ENCODE measurements around the gene KSR2. TPM values are rescaled to one million over a fixed set of nuclear protein-coding genes. Genes with fewer than 3 reads are reported as not detected.

KSR2 gene
- total RNA-seq, 2 experiments from 2014 or later: 0.14 to 0.16 TPM

- Mint-ChIP-seq H3K27ac (no peak overlapping the region), H3K27me3 (peaks cover 4% of the 10 kb centered on the region), H3K4me3 (no peak overlapping the region), H3K4me1 (no peaks in the 10 kb centered on the region), H3K9me3 (ENCODE audit: low read depth) (no peaks in the 10 kb centered on the region), H3K36me3 (ENCODE audit: low read depth) (no peaks in the 10 kb centered on the region)
- ATAC-seq (no peak), DNase-seq (no peak)
- intact Hi-C loops (cut with DNase I, micrococcal nuclease): no loop called here
- POLR2A ChIA-PET: no interaction called here
- CTCF ChIA-PET: interaction anchor here (0.6 to 0.8 kb wide), 2 partner anchors 25 to 350 kb away, joined by 3 read pairs; no protein-coding TSS in a partner anchor
These were observed 405.8 kb downstream of the KSR2 start for GRCh38 chr12:117563007-117563406.

GRCh38 chr12:117561990-117562389 lies 406.8 kb downstream of the KSR2 start:
- no peak overlapping the region for H3K4me3 Mint-ChIP-seq
- ChIA-PET POLR2A (no interaction called here), CTCF (interaction anchor here (0.8 kb wide), 1 partner anchor 349 kb away, joined by 3 read pairs; no protein-coding TSS in a partner anchor)
- no peaks in the 10 kb centered on the region for H3K4me1 Mint-ChIP-seq
- H3K27ac Mint-ChIP-seq: no peak overlapping the region
- DNase-seq (no peak), ATAC-seq (no peak)
- intact Hi-C loops (cut with DNase I, micrococcal nuclease): no loop called here
- peaks cover 2% of the 10 kb centered on the region for H3K27me3 Mint-ChIP-seq
- no peaks in the 10 kb centered on the region for H3K36me3 Mint-ChIP-seq (ENCODE audit: low read depth)
- H3K9me3 Mint-ChIP-seq (ENCODE audit: low read depth): no peaks in the 10 kb centered on the region

GRCh38 chr12:117559978-117560377 lies 408.8 kb downstream of the KSR2 start:
- no peak for ATAC-seq
- H3K27ac Mint-ChIP-seq: no peak overlapping the region
- DNase-seq: no peak
- no peaks in the 10 kb centered on the region for H3K4me1 Mint-ChIP-seq
- CTCF ChIA-PET: no interaction called here
- H3K36me3 Mint-ChIP-seq (ENCODE audit: low read depth): no peaks in the 10 kb centered on the region
- no peaks in the 10 kb centered on the region for H3K27me3 Mint-ChIP-seq
- intact Hi-C loops (cut with DNase I, micrococcal nuclease): no loop called here
- H3K9me3 Mint-ChIP-seq (ENCODE audit: low read depth): no peaks in the 10 kb centered on the region
- H3K4me3 Mint-ChIP-seq: no peak overlapping the region
- POLR2A ChIA-PET: no interaction called here

- Mint-ChIP-seq H3K27me3 (no peaks in the 10 kb centered on the region), H3K4me1 (no peaks in the 10 kb centered on the region), H3K27ac (no peak overlapping the region), H3K36me3 (ENCODE audit: low read depth) (no peaks in the 10 kb centered on the region), H3K9me3 (ENCODE audit: low read depth) (peaks cover 9% of the 10 kb centered on the region), H3K4me3 (no peak overlapping the region)
- intact Hi-C loops (cut with DNase I, micrococcal nuclease): no loop called here
- ChIA-PET POLR2A (no interaction called here), CTCF (no interaction called here)
- no peak for DNase-seq
- no peak for ATAC-seq
These were observed 412.9 kb downstream of the KSR2 start for GRCh38 chr12:117555889-117556288.

DNA sequence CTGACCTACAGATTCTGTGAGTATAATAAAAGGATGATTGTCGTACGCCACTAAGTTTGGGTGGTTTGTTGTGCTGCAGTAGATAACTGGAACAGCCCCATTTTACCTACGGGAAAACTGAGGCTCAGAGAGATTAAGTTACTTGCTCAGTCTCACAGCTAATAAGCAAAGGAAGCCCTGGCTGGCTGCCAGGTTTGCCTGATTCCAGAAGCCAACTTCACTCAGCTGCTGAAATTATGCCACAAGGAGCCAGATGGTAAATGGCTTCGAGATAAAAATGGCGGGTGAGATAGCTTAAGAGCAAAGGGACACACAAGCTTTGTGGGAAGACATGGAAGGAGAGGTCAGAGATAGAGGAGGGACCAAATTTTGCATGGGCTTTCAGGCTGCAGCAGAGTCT lies 415.8 kb downstream of the KSR2 start:
- Mint-ChIP-seq H3K36me3 (ENCODE audit: low read depth) (no peaks in the 10 kb centered on the region), H3K9me3 (ENCODE audit: low read depth) (peaks cover 9% of the 10 kb centered on the region), H3K4me3 (no peak overlapping the region), H3K4me1 (no peaks in the 10 kb centered on the region), H3K27me3 (no peaks in the 10 kb centered on the region), H3K27ac (no peak overlapping the region)
- ATAC-seq: no peak
- intact Hi-C loops (cut with DNase I, micrococcal nuclease): no loop called here
- CTCF ChIA-PET: no interaction called here
- POLR2A ChIA-PET: no interaction called here
- no peak for DNase-seq

DNA sequence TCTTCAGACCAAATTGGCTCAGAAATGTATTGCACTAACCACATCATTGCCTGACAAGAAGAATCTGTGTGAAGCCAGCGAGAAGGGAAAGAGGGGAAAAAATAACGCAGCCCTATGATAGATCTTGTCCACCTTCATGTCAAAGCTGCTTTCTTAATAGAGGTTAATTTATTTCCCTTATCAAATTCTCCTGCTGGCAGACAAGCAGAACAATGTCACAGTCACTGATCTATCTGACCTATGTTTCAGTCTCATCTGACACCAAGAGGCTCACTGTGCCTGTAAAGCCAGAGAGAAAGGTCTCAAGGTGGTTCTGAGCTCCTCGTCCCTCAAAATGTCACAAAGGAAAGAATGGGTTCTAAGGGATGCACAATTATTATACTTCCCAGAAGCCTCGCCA lies 417.1 kb downstream of the KSR2 start:
- Mint-ChIP-seq H3K36me3 (ENCODE audit: low read depth) (no peaks in the 10 kb centered on the region), H3K4me1 (no peaks in the 10 kb centered on the region), H3K4me3 (no peak overlapping the region), H3K9me3 (ENCODE audit: low read depth) (peaks cover 9% of the 10 kb centered on the region), H3K27me3 (no peaks in the 10 kb centered on the region), H3K27ac (no peak overlapping the region)
- intact Hi-C loops (cut with DNase I, micrococcal nuclease): no loop called here
- CTCF ChIA-PET: interaction anchor here (1.0 kb wide), 1 partner anchor 35 kb away, joined by 3 read pairs; no protein-coding TSS in a partner anchor
- POLR2A ChIA-PET: no interaction called here
- DNase-seq (no peak), ATAC-seq (no peak)

- Mint-ChIP-seq H3K4me3 (no peak overlapping the region), H3K27me3 (no peaks in the 10 kb centered on the region), H3K9me3 (ENCODE audit: low read depth) (peaks cover 7% of the 10 kb centered on the region), H3K36me3 (ENCODE audit: low read depth) (no peaks in the 10 kb centered on the region), H3K4me1 (no peaks in the 10 kb centered on the region), H3K27ac (no peak overlapping the region)
- no peak for ATAC-seq
- CTCF ChIA-PET: interaction anchor here (0.9 kb wide), 1 partner anchor 9 kb away, joined by 3 read pairs; no protein-coding TSS in a partner anchor
- DNase-seq: no peak
- POLR2A ChIA-PET: no interaction called here
- intact Hi-C loops (cut with DNase I, micrococcal nuclease): no loop called here
These were observed 421.6 kb downstream of the KSR2 start for GRCh38 chr12:117547209-117547608.

- Mint-ChIP-seq H3K4me1 (no peaks in the 10 kb centered on the region), H3K9me3 (ENCODE audit: low read depth) (peaks cover 7% of the 10 kb centered on the region), H3K27me3 (no peaks in the 10 kb centered on the region), H3K4me3 (no peak overlapping the region), H3K36me3 (ENCODE audit: low read depth) (no peaks in the 10 kb centered on the region), H3K27ac (no peak overlapping the region)
- ChIA-PET CTCF (no interaction called here), POLR2A (no interaction called here)
- no peak for ATAC-seq
- intact Hi-C loops (cut with DNase I, micrococcal nuclease): no loop called here
- no peak for DNase-seq
These were observed 423.6 kb downstream of the KSR2 start for GRCh38 chr12:117545216-117545615.

DNA sequence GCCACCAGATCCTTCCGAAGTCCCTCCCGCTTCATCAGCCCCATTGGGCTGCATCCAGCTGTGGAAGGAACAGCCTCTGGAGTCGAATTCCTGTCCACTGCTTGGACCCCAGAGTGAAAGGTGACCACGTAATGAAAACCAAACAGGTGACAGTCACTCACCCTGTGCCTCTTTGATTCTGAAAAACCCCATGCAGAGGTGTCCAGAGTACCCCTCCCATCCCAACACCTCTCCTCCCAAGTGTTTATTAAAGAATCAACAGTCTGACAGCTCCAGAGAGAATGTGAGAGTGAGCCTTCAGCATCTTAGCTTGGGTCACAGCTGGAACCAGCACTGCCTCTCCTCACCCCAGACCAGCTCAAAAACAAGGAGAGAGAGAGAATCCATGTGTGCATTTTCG lies 428.8 kb downstream of the KSR2 start:
- POLR2A ChIA-PET: no interaction called here
- no peak overlapping the region for H3K27ac Mint-ChIP-seq
- no peaks in the 10 kb centered on the region for H3K4me1 Mint-ChIP-seq
- H3K9me3 Mint-ChIP-seq (ENCODE audit: low read depth): no peaks in the 10 kb centered on the region
- H3K4me3 Mint-ChIP-seq: no peak overlapping the region
- ATAC-seq: no peak
- H3K27me3 Mint-ChIP-seq: no peaks in the 10 kb centered on the region
- CTCF ChIA-PET: no interaction called here
- intact Hi-C loops (cut with DNase I, micrococcal nuclease): no loop called here
- no peaks in the 10 kb centered on the region for H3K36me3 Mint-ChIP-seq (ENCODE audit: low read depth)
- DNase-seq: no peak

DNA sequence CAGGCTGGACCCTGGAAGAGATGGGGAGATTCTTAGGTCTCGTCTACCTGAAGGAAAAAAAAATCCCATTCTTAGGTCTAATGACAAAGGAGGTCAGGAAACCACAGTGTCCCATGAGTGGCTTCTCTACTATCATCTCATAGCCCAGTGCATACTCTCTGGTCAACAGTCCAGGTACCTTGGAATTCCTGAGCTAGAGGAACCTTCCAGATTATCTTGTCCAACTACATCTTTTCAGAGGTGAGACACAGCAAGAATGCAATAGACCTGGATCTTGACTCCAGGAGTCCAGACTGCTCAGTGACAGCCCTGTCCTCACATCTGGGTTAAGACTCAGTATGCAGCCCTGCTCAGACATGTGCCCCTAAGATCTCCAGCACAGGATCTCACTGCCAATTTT lies 429.9 kb downstream of the KSR2 start:
- H3K4me3 Mint-ChIP-seq: no peak overlapping the region
- ATAC-seq: no peak

GRCh38 chr12:117538032-117538690 lies 430.6 kb downstream of the KSR2 start:
- H3K27me3 Mint-ChIP-seq: no peaks in the 10 kb centered on the region
- POLR2A ChIA-PET: no interaction called here
- CTCF ChIA-PET: interaction anchor here (0.7 to 1.0 kb wide), 2 partner anchors 9 to 50 kb away, joined by 3 read pairs; no protein-coding TSS in a partner anchor
- H3K27ac Mint-ChIP-seq: no peak overlapping the region
- no peak overlapping the region for H3K4me3 Mint-ChIP-seq
- H3K4me1 Mint-ChIP-seq: no peaks in the 10 kb centered on the region
- H3K9me3 Mint-ChIP-seq (ENCODE audit: low read depth): no peaks in the 10 kb centered on the region
- ATAC-seq (no peak), DNase-seq (no peak)
- intact Hi-C loops (cut with DNase I, micrococcal nuclease): no loop called here
- no peaks in the 10 kb centered on the region for H3K36me3 Mint-ChIP-seq (ENCODE audit: low read depth)

More for the DNA sequence above, 429.9 kb downstream of the KSR2 start:
- ChIA-PET CTCF (interaction anchor here (0.7 to 1.0 kb wide), 3 partner anchors 9 to 144 kb away, joined by 3 read pairs; no protein-coding TSS in a partner anchor), POLR2A (interaction anchor here (0.5 to 0.7 kb wide), 2 partner anchors 50 to 1294 kb away, joined by 4 to 5 read pairs; no protein-coding TSS in a partner anchor)
- Mint-ChIP-seq H3K27ac (no peak overlapping the region), H3K27me3 (no peaks in the 10 kb centered on the region), H3K4me1 (no peaks in the 10 kb centered on the region), H3K36me3 (ENCODE audit: low read depth) (no peaks in the 10 kb centered on the region), H3K9me3 (ENCODE audit: low read depth) (no peaks in the 10 kb centered on the region)
- DNase-seq: no peak
- intact Hi-C loops (cut with DNase I, micrococcal nuclease): no loop called here

DNA sequence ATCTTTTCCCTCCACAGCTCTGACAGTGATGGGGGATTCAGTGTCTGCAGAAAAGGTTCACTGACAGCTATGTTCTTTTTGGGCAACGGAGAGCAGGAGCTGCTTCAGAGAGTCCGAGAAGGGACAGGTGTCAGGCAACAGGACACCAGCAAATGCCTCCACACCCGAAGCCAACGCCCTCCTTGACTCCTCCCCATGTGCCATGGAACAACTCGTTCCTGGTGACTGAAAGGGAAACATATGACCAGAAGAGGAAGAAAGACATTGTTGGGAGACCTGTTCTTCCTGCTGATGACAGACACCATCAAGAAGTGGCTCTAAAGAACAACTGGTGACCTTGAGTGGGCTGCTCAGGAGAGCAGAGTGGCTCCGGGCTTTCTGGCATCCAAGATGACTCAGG lies 435.1 kb downstream of the KSR2 start:
- DNase-seq (no peak), ATAC-seq (no peak)
- Mint-ChIP-seq H3K4me3 (no peak overlapping the region), H3K27me3 (no peaks in the 10 kb centered on the region), H3K36me3 (ENCODE audit: low read depth) (no peaks in the 10 kb centered on the region), H3K9me3 (ENCODE audit: low read depth) (no peaks in the 10 kb centered on the region), H3K27ac (no peak overlapping the region), H3K4me1 (no peaks in the 10 kb centered on the region)
- ChIA-PET POLR2A (no interaction called here), CTCF (no interaction called here)
- intact Hi-C loops (cut with DNase I, micrococcal nuclease): no loop called here
